Measurements from ENCODE around the gene TMEM39B. TPM values are rescaled to one million over a fixed set of nuclear protein-coding genes. Genes with fewer than 3 reads are reported as not detected.

The TMEM39B gene
- total RNA-seq, 1 donor from 2014 or later = 23.1 TPM

DNA sequence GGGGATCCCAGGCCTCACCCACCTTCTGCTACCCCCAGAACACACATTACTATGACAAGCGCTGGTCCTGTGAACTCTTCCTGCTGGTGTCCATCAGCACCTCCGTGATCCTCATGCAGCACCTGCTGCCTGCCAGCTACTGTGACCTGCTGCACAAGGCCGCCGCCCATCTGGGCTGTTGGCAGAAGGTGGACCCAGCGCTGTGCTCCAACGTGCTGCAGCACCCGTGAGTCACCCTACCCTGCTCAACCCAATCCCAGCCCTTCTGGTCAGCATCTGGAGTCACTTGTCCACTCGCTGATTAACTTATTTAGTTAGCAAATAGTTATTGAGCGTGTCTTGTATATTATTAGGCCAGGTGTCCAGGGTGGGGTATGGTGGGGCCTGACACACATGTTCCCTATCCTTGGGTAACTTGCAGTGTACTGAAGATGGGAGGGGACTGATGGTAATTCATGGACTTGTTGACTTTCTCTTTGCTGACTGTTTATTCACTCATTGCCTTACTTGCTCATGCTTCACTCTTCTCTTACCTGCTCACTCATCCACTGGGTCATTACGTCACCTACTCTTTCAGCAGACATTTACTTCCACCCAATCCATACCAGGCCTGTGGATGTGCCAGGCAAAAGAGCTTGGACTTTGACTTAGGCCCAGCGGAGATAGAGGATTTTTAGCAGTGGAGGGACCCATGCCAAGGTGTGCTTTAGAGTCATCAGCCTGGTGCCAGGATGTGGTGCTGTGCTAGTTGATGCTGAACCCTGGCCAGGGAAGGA is 22.2 kb downstream of the TMEM39B start:
- ChIA-PET POLR2A (no interaction called here), CTCF (no interaction called here)
- intact Hi-C loops (cut with micrococcal nuclease) = no loop called here
- no peaks in the 10 kb centered on the region for H3K4me1 Mint-ChIP-seq
- no peaks in the 10 kb centered on the region for H3K9me3 Mint-ChIP-seq
- DNase-seq = no peak
- ATAC-seq (ENCODE audit: low read depth) = no peak
- H3K4me3 Mint-ChIP-seq = no peak overlapping the region
- TF ChIP-seq, protein P1, sequence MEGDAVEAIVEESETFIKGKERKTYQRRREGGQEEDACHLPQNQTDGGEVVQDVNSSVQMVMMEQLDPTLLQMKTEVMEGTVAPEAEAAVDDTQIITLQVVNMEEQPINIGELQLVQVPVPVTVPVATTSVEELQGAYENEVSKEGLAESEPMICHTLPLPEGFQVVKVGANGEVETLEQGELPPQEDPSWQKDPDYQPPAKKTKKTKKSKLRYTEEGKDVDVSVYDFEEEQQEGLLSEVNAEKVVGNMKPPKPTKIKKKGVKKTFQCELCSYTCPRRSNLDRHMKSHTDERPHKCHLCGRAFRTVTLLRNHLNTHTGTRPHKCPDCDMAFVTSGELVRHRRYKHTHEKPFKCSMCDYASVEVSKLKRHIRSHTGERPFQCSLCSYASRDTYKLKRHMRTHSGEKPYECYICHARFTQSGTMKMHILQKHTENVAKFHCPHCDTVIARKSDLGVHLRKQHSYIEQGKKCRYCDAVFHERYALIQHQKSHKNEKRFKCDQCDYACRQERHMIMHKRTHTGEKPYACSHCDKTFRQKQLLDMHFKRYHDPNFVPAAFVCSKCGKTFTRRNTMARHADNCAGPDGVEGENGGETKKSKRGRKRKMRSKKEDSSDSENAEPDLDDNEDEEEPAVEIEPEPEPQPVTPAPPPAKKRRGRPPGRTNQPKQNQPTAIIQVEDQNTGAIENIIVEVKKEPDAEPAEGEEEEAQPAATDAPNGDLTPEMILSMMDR (IDR thresholded peaks at IDR 0.05) = no peak
- H3K27ac Mint-ChIP-seq = no peak overlapping the region
- peaks cover 67% of the 10 kb centered on the region for H3K36me3 Mint-ChIP-seq (ENCODE audit: low read depth)
- H3K27me3 Mint-ChIP-seq = no peaks in the 10 kb centered on the region

DNA sequence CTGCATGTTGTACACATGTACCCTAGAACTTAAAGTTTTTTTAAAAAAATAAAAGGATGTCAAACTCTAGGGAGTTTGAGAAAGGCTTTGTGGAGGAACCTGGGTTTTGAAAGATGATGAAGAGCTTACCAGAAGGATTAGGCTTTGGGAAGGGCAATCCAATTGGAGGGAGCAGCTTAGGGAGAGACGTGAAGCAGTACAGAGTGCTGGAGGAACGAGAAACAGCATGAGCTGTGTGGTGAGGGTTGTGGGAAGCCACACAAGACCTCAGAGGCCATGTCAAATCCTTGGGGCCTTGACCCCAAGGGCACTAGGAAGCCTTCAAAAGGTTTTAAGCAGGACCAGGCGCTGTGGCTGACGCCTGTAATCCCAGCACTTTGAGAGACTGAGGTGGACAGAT is 26.7 kb downstream of the TMEM39B start:
- ATAC-seq (ENCODE audit: low read depth) (no peak), DNase-seq (no peak)
- TF ChIP-seq, protein P1 (IDR thresholded peaks at IDR 0.05) = no peak
- no peaks in the 10 kb centered on the region for H3K9me3 Mint-ChIP-seq
- peaks cover 67% of the 10 kb centered on the region for H3K36me3 Mint-ChIP-seq (ENCODE audit: low read depth)
- no peaks in the 10 kb centered on the region for H3K4me1 Mint-ChIP-seq
- H3K27me3 Mint-ChIP-seq = no peaks in the 10 kb centered on the region
- H3K4me3 Mint-ChIP-seq = no peak overlapping the region
- intact Hi-C loops (cut with micrococcal nuclease) = no loop called here
- POLR2A ChIA-PET = no interaction called here
- no peak overlapping the region for H3K27ac Mint-ChIP-seq
- CTCF ChIA-PET = no interaction called here

DNA sequence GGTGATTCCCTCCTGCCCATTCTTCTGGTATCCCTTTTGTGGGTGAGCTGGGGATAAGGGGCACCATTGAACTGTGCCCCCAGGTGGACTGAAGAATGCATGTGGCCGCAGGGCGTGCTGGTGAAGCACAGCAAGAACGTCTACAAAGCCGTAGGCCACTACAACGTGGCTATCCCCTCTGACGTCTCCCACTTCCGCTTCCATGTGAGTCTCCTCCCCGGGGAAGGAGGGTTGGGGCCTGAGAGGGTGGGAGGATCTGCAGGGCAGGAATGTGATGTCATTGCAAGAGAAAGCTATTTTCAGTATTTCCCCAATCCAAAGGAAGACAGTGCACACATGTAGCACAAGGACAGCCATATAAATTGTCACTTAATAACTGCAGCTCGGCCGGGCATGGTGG is 27.6 kb downstream of the TMEM39B start:
- CTCF ChIA-PET = no interaction called here
- no peak for ATAC-seq (ENCODE audit: low read depth)

DNA sequence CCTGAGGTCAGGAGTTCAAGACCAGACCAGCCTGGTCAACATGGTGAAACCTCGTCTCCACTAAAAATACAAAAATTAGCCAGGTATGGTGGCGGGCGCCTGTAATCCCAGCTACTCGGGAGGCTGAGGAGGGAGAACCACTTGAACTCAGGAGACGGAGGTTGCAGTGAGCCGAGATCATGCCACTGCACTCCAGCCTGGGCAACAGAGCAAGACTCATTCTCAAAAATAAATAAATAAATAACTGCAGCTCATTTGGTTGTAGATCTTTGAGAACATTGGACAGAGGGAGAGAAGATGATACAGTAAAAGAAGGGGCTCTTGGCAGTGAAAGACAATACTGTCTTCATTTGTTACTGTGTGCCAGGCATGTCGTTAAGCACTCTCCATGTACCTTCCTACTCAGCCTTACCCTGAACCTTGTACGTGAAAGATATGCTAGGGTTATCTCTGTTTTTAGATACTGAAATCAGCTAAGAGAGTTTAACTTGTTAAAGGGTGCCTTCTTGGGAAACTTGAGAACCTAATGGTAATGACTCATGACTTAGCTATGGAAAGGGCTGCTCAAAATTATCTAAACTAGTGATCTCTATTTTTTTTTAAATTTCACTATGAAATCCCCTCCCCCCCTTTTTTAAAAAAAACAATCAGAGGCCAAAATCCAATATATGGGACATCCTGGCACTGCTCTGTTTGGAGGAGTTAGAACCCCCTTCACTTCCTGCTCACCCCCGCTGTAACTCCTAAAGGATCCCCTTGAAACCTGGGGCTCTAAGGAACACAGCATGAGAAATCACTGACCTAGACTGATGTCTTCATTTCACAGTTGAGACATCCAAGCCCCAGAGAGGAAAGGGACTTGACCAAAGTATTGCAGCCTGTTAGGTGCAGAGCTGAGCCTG is 28.3 kb downstream of the TMEM39B start:
- H3K27me3 Mint-ChIP-seq = no peaks in the 10 kb centered on the region
- intact Hi-C loops (cut with micrococcal nuclease) = no loop called here
- no peak overlapping the region for H3K4me3 Mint-ChIP-seq
- H3K9me3 Mint-ChIP-seq = no peaks in the 10 kb centered on the region
- peaks cover 51% of the 10 kb centered on the region for H3K36me3 Mint-ChIP-seq (ENCODE audit: low read depth)
- DNase-seq (no peak), ATAC-seq (ENCODE audit: low read depth) (no peak)
- ChIA-PET POLR2A (interaction anchor here (0.6 kb wide), 1 partner anchor 17 kb away, joined by 7 read pairs; no protein-coding TSS in a partner anchor), CTCF (interaction anchor here (1.4 kb wide), 1 partner anchor 434 kb away, joined by 3 read pairs; no protein-coding TSS in a partner anchor)
- TF ChIP-seq, protein P1 (IDR thresholded peaks at IDR 0.05) = no peak
- no peak overlapping the region for H3K27ac Mint-ChIP-seq
- H3K4me1 Mint-ChIP-seq = no peaks in the 10 kb centered on the region

More for the DNA sequence above, 27.6 kb downstream of the TMEM39B start:
- H3K4me1 Mint-ChIP-seq = no peaks in the 10 kb centered on the region
- intact Hi-C loops (cut with micrococcal nuclease) = no loop called here
- H3K9me3 Mint-ChIP-seq = no peaks in the 10 kb centered on the region
- no peak overlapping the region for H3K27ac Mint-ChIP-seq
- DNase-seq = no peak
- H3K36me3 Mint-ChIP-seq (ENCODE audit: low read depth) = peaks cover 58% of the 10 kb centered on the region
- TF ChIP-seq, protein P1 (IDR thresholded peaks at IDR 0.05) = no peak
- H3K4me3 Mint-ChIP-seq = no peak overlapping the region
- no peaks in the 10 kb centered on the region for H3K27me3 Mint-ChIP-seq
- POLR2A ChIA-PET = no interaction called here

DNA sequence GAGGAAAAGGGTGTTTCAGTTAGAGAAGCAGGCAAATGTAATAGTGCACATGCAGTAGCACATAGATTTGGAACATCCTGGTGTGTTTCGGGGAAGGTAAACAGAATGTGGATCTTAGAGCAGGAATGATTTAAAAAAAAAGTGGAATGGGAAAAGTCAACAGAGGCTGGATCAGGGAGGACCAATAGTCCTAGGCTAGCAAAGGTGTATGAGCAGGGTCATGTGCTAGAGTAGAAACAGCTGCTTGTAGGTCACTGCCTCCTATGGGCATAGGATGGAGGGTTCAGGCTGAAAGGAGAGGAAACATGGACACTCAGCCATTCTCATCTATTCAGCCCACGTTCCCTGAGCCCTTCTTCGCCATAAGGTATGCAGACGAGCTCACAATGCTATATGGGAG is 31.4 kb downstream of the TMEM39B start:
- ChIA-PET POLR2A (no interaction called here), CTCF (no interaction called here)
- intact Hi-C loops (cut with micrococcal nuclease) = no loop called here
- Mint-ChIP-seq H3K4me1 (peaks cover 16% of the 10 kb centered on the region), H3K27me3 (no peaks in the 10 kb centered on the region), H3K27ac (no peak overlapping the region), H3K4me3 (no peak overlapping the region), H3K36me3 (ENCODE audit: low read depth) (peaks cover 44% of the 10 kb centered on the region), H3K9me3 (no peaks in the 10 kb centered on the region)
- ATAC-seq (ENCODE audit: low read depth) (no peak), DNase-seq (no peak)
- TF ChIP-seq, protein P1 (IDR thresholded peaks at IDR 0.05) = no peak
